HEK293 (cell line): Measurements from ENCODE around the gene EFCAB8.

Source experiments
- CTCF ChIA-PET: fragments of 350-600 bp; formaldehyde crosslinking; extraction: SDS; loops from one replicate; lab custom pipeline; 2021; ENCODE audit warnings: antibody characterized with exemption; lab: Yijun Ruan, JAX
- POLR2A ChIA-PET: fragments of 300-600 bp; formaldehyde crosslinking; extraction: SDS; loops from one replicate; lab custom pipeline; 2020; ENCODE audit warnings: antibody characterized with exemption, inconsistent platforms; lab: Yijun Ruan, JAX
- H3K27ac ChIP-seq: fragments of 200-500 bp; sonication (Bioruptor generic); 2 replicates; pipeline ENCODE4 v1.5.1; 2014; ENCODE audit warnings: low read depth, low read length, control low read depth, inconsistent platforms; ENCODE audit errors: extremely low read depth
- H3K36me3 ChIP-seq, 2 experiments: fragments of 200-500 bp in 1 of 2; sonication (Bioruptor generic) in 1 of 2; 1 replicate in 1 of 2; 2 replicates in 1 of 2; pipeline ENCODE4 v1.5.1; 2014 to 2017; ENCODE audit warnings: inconsistent platforms in 2 of 2, low read length in 2 of 2; ENCODE audit not compliant: control insufficient read depth in 2 of 2, insufficient read depth in 1 of 2
- H3K4me1 ChIP-seq: fragments of 200-500 bp; sonication (Bioruptor generic); 2 replicates; pipeline ENCODE4 v1.5.1; 2014; ENCODE audit warnings: mild to moderate bottlenecking, low read length, inconsistent platforms; ENCODE audit not compliant: control insufficient read depth, insufficient read depth
- H3K4me3 ChIP-seq: 2 replicates; pipeline ENCODE4 v1.5.1; 2011; ENCODE audit warnings: low read depth, mild to moderate bottlenecking, control low read depth, low read length, moderate library complexity
- H3K9me3 ChIP-seq: fragments of 200-500 bp; sonication (Bioruptor generic); 2 replicates; pipeline ENCODE4 v1.5.1; 2014; ENCODE audit warnings: low read depth, low read length, inconsistent platforms; ENCODE audit not compliant: control insufficient read depth, insufficient read depth
- ATF2 ChIP-seq: fragments of 450-650 bp; formaldehyde crosslinking; IDR thresholded peaks from 2 replicates; pipeline ENCODE4 v1.5.1; 2016; ENCODE audit warnings: missing biosample characterization, missing genetic modification characterization, low read depth
- BCL11A ChIP-seq: fragments of 450-650 bp; formaldehyde crosslinking; IDR thresholded peaks from 2 replicates; pipeline ENCODE4 v1.5.1; 2016; ENCODE audit warnings: low read depth, missing biosample characterization, missing genetic modification characterization
- HOXC10 ChIP-seq: sonication (generic); formaldehyde crosslinking; IDR thresholded peaks from 2 replicates; pipeline ENCODE4 v1.8.1; 2023; ENCODE audit warnings: mild to moderate bottlenecking, missing genetic modification reagents
- HOXD13 ChIP-seq: sonication (generic); formaldehyde crosslinking; IDR thresholded peaks from 2 replicates; pipeline ENCODE4 v1.8.0; 2022; ENCODE audit warnings: missing genetic modification reagents, borderline replicate concordance
- PRDM2 ChIP-seq: fragments of 450-650 bp; formaldehyde crosslinking; IDR thresholded peaks from 2 replicates; pipeline ENCODE4 v1.5.1; 2016; ENCODE audit warnings: missing biosample characterization, missing genetic modification characterization, borderline replicate concordance
- SP7 ChIP-seq: fragments of 450-650 bp; formaldehyde crosslinking; IDR thresholded peaks from 2 replicates; pipeline ENCODE4 v1.5.1; 2016; ENCODE audit warnings: missing biosample characterization, missing genetic modification characterization
- ZBTB20 ChIP-seq: fragments of 450-650 bp; formaldehyde crosslinking; IDR thresholded peaks from 2 replicates; pipeline ENCODE4 v1.5.1; 2016; ENCODE audit warnings: missing biosample characterization, missing genetic modification characterization
- ZBTB48 ChIP-seq: fragments of 450-650 bp; formaldehyde crosslinking; IDR thresholded peaks from 2 replicates; pipeline ENCODE4 v1.5.1; 2016; ENCODE audit warnings: missing biosample characterization, missing genetic modification characterization
- ZBTB8A ChIP-seq: fragments of 450-650 bp; formaldehyde crosslinking; IDR thresholded peaks from 2 replicates; pipeline ENCODE4 v1.5.1; 2016; ENCODE audit warnings: missing biosample characterization, missing genetic modification characterization
- ZEB2 ChIP-seq: fragments of 450-650 bp; formaldehyde crosslinking; IDR thresholded peaks from 2 replicates; pipeline ENCODE4 v1.5.1; 2016; ENCODE audit warnings: missing biosample characterization, missing genetic modification characterization
- ZNF23 ChIP-seq: fragments of 450-650 bp; formaldehyde crosslinking; IDR thresholded peaks from 2 replicates; pipeline ENCODE4 v1.5.1; 2016; ENCODE audit warnings: missing biosample characterization, missing genetic modification characterization, borderline replicate concordance
- ZNF239 ChIP-seq: fragments of 450-650 bp; formaldehyde crosslinking; IDR thresholded peaks from 2 replicates; pipeline ENCODE4 v1.5.1; 2016; ENCODE audit warnings: missing biosample characterization, missing genetic modification characterization
- ZNF274 ChIP-seq, 2 experiments: fragments of 200-500 bp in 1 of 2; fragments of 450-650 bp in 1 of 2; sonication (Bioruptor generic) in 1 of 2; formaldehyde crosslinking in 1 of 2; IDR thresholded peaks; 2 replicates each; pipeline versions ENCODE4 v1.5.1 to v1.6.1; 2014 to 2016; ENCODE audit warnings: borderline replicate concordance in 1 of 2, inconsistent platforms in 1 of 2, low read length in 1 of 2, missing biosample characterization in 1 of 2, missing genetic modification characterization in 1 of 2
- ZNF302 ChIP-seq: fragments of 450-650 bp; formaldehyde crosslinking; IDR thresholded peaks from 2 replicates; pipeline ENCODE4 v1.5.1; 2016; ENCODE audit warnings: missing biosample characterization, missing genetic modification characterization, low read depth
- ZNF341 ChIP-seq: fragments of 450-650 bp; formaldehyde crosslinking; IDR thresholded peaks from 2 replicates; pipeline ENCODE4; 2016; ENCODE audit warnings: low read depth, missing biosample characterization, missing genetic modification characterization
- ZNF555 ChIP-seq: fragments of 450-650 bp; formaldehyde crosslinking; conservative IDR thresholded peaks from 2 replicates; pipeline ENCODE4 v1.5.1; 2017; ENCODE audit warnings: missing biosample characterization, mild to moderate bottlenecking, missing genetic modification characterization, inconsistent platforms
- ZNF560 ChIP-seq: fragments of 450-650 bp; formaldehyde crosslinking; IDR thresholded peaks from 2 replicates; pipeline ENCODE4 v1.5.1; 2017; ENCODE audit warnings: missing biosample characterization, missing genetic modification characterization, borderline replicate concordance
- ZNF585B ChIP-seq: fragments of 450-650 bp; formaldehyde crosslinking; IDR thresholded peaks from 2 replicates; pipeline ENCODE4 v1.5.1; 2016; ENCODE audit warnings: missing biosample characterization, missing genetic modification characterization
- ZNF791 ChIP-seq: fragments of 450-650 bp; formaldehyde crosslinking; IDR thresholded peaks from 2 replicates; pipeline ENCODE4 v1.5.1; 2016; ENCODE audit warnings: missing biosample characterization, missing genetic modification characterization
- ZXDB ChIP-seq: fragments of 450-650 bp; formaldehyde crosslinking; IDR thresholded peaks from 2 replicates; pipeline ENCODE4 v1.5.1; 2016; ENCODE audit warnings: missing biosample characterization, missing genetic modification characterization
- TF ChIP-seq, protein P1 (sequence below): fragments of 450-650 bp; formaldehyde crosslinking; IDR thresholded peaks from 2 replicates; pipeline ENCODE4 v1.5.1; 2016; ENCODE audit warnings: missing biosample characterization, missing genetic modification characterization

The EFCAB8 gene

GRCh38 chr20:32823737-32824588 is 34.8 kb upstream of the EFCAB8 start (continued):
- TF ChIP-seq PRDM2 (tag by site-specific recombination) = no peak
- TF ChIP-seq HOXD13 (CRISPR knock-in tag) = no peak

GRCh38 chr20:32828029-32828680 is 30.6 kb upstream of the EFCAB8 start:
- CTCF ChIA-PET = interaction anchor here (0.6 to 1.2 kb wide), 3 partner anchors 7 to 50 kb away, joined by 3 to 4 read pairs (median 3); no protein-coding TSS in a partner anchor
- H3K27ac ChIP-seq = 0 out of 2 replicates have a peak overlapping the region, but pooled peaks have one; percentile 1
- POLR2A ChIA-PET = no interaction called here
- H3K4me1 ChIP-seq = peaks cover 2% of the 10 kb centered on the region
- peaks cover 28 to 59% of the 10 kb centered on the region in 2 experiments; a peak in 2 of 3 replicates for H3K36me3 ChIP-seq
- H3K9me3 ChIP-seq = no peaks in the 10 kb centered on the region
- no peak overlapping the region for H3K4me3 ChIP-seq
- TF ChIP-seq ZEB2 (peak; percentile 50; the same call in 1 of the 2 replicates), ZNF341 (no peak), ZNF23 (tag by site-specific recombination) (no peak), ATF2 (tag by site-specific recombination) (peak; percentile 88), HOXC10 (no peak), ZNF560 (tag by site-specific recombination) (no peak), SP7 (tag by site-specific recombination) (peak; percentile 55; the same call in 1 of the 2 replicates), ZXDB (0 out of 2 replicates have a peak, but pooled peaks have one; percentile 19), ZNF585B (tag by site-specific recombination) (no peak), ZNF302 (tag by site-specific recombination) (no peak), ZNF239 (tag by site-specific recombination) (no peak), ZBTB8A (tag by site-specific recombination) (no peak), ZNF274 (IDR thresholded peaks at IDR 0.05; ENCODE audit: low read length) (no peak), ZNF274 (tag by site-specific recombination; IDR thresholded peaks at IDR 0.05; ENCODE audit: borderline replicate concordance) (no peak), ZNF555 (tag by site-specific recombination) (no peak), BCL11A (tag by site-specific recombination) (0 out of 2 replicates have a peak, but pooled peaks have one; percentile 13), ZBTB48 (no peak), ZBTB20 (tag by site-specific recombination) (no peak), ZNF791 (tag by site-specific recombination) (no peak)
- TF ChIP-seq, protein P1, sequence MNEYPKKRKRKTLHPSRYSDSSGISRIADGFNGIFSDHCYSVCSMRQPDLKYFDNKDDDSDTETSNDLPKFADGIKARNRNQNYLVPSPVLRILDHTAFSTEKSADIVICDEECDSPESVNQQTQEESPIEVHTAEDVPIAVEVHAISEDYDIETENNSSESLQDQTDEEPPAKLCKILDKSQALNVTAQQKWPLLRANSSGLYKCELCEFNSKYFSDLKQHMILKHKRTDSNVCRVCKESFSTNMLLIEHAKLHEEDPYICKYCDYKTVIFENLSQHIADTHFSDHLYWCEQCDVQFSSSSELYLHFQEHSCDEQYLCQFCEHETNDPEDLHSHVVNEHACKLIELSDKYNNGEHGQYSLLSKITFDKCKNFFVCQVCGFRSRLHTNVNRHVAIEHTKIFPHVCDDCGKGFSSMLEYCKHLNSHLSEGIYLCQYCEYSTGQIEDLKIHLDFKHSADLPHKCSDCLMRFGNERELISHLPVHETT (tag by site-specific recombination) = no peak
